Adrenal gland (tissue), 5 donors: ENCODE data around the gene TMEM130.

Experiments
- CTCF ChIP-seq, 6 experiments: fragments of 450-650 bp in 4 of 6; fragments of 200-600 bp in 2 of 6; sonication (generic) in 1 of 6; IDR thresholded peaks; 1 replicate in 5 of 6; 2 replicates in 1 of 6; pipeline versions ENCODE4 v1.5.1 to v1.8.0; 2016 to 2021; ENCODE audit warnings: antibody characterized with exemption in 6 of 6, mild to moderate bottlenecking in 2 of 6, moderate library complexity in 1 of 6
- POLR2A ChIP-seq, 2 donors: fragments of 450-650 bp; IDR thresholded peaks; one replicate each; pipeline ENCODE4 v1.6.1; 2017; ENCODE audit warnings: antibody characterized with exemption in 2 of 2, mild to moderate bottlenecking in 2 of 2, moderate library complexity in 1 of 2
- donor health status: DM: no; HTN: no; CAD: no.

- TF ChIP-seq POLR2A (IDR thresholded peaks at IDR 0.05) (no peak), CTCF (IDR thresholded peaks at IDR 0.05) (no peak)
These were observed 67.1 kb downstream of the TMEM130 start for GRCh38 chr7:98802781-98803110.
